Loucy (cell line): ENCODE measurements around the gene PLEKHH1.

Experiments
- EZH2phosphoT487 ChIP-seq: fragments of 200-600 bp; IDR thresholded peaks from 2 replicates; pipeline ENCODE4 v1.6.1; 2018; ENCODE audit warnings: antibody characterized with exemption, mild to moderate bottlenecking, moderate library complexity, borderline replicate concordance
- TF ChIP-seq, protein P1 (sequence below): fragments of 200-600 bp; sonication (generic); conservative IDR thresholded peaks from 2 replicates; pipeline ENCODE4 v1.5.1; 2014; ENCODE audit warnings: mild to moderate bottlenecking, antibody characterized with exemption, low read length

- TF ChIP-seq, protein P1, sequence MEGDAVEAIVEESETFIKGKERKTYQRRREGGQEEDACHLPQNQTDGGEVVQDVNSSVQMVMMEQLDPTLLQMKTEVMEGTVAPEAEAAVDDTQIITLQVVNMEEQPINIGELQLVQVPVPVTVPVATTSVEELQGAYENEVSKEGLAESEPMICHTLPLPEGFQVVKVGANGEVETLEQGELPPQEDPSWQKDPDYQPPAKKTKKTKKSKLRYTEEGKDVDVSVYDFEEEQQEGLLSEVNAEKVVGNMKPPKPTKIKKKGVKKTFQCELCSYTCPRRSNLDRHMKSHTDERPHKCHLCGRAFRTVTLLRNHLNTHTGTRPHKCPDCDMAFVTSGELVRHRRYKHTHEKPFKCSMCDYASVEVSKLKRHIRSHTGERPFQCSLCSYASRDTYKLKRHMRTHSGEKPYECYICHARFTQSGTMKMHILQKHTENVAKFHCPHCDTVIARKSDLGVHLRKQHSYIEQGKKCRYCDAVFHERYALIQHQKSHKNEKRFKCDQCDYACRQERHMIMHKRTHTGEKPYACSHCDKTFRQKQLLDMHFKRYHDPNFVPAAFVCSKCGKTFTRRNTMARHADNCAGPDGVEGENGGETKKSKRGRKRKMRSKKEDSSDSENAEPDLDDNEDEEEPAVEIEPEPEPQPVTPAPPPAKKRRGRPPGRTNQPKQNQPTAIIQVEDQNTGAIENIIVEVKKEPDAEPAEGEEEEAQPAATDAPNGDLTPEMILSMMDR: peak; percentile 52
- no peak for TF ChIP-seq EZH2phosphoT487
Measured at GRCh38 chr14:67599698-67600561, 66.8 kb downstream of the PLEKHH1 start, which contains the start of gene PIGH.
